Mucosa of descending colon (tissue), 3 donors: Measurements from ENCODE around the gene SLC16A12. TPM values are rescaled to one million over a fixed set of nuclear protein-coding genes. Genes with fewer than 3 reads are reported as not detected.

ENCODE experiments used
- ATAC-seq: fragments of 200-7000 bp; cut with Tn5 transposase; one replicate; pipeline ENCODE4 v1.9.1; 2020; ENCODE audit warnings: mild to moderate bottlenecking, moderate library complexity
- DNase-seq, 3 donors: peaks; one replicate each; pipeline ENCODE4 v3.0.0-alpha.2; 2020
- H3K36me3 ChIP-seq: fragments of 200-600 bp; one replicate; pipeline ENCODE4 v1.8.0; 2021; ENCODE audit warnings: low read depth, mild to moderate bottlenecking
- H3K4me1 ChIP-seq: fragments of 200-600 bp; one replicate; pipeline ENCODE4 v1.8.0; 2021; ENCODE audit warnings: low read depth, mild to moderate bottlenecking
- H3K4me3 ChIP-seq: fragments of 200-600 bp; one replicate; pipeline ENCODE4 v1.8.0; 2021; ENCODE audit warnings: mild to moderate bottlenecking
- H3K9me3 ChIP-seq: fragments of 200-600 bp; one replicate; pipeline ENCODE4 v1.8.0; 2021; ENCODE audit warnings: mild to moderate bottlenecking
- CTCF ChIP-seq: fragments of 200-600 bp; IDR thresholded peaks from one replicate; pipeline ENCODE4 v1.8.0; 2022; ENCODE audit warnings: antibody characterized with exemption, mild to moderate bottlenecking
- intact Hi-C, 2 donors: fragments of 100-400 bp; cut with DNase I in 1 of 2; cut with micrococcal nuclease in 1 of 2; formaldehyde crosslinking; loops; one replicate each; pipeline versions ENCODE4 v1.11.0 to v1.11.1; 2022; cut with DNase I, micrococcal nuclease
- total RNA-seq, 3 donors: library from RNA; stranded (reverse); fragmentation: NEBNext Ultra II Directional in 2 of 3; extraction: Animal tissue kit (Norgen Biotek cat#: 25700) in 2 of 3; gene quantifications; one replicate each; pipeline versions ENCODE4 v1.2.1 to v1.2.4, GENCODE V29; 2021 to 2023
- donor health status: DM: no; HTN: no; CAD: no; lungs with moderate emphysema.
- donor health status: DM: no; HTN: no; CAD: no.
- donor health status: DM: no; HTN: yes; CAD: no.

Gene SLC16A12
- total RNA-seq, 3 donors from 2014 or later: 0.12 to 0.47 (median 0.23) TPM

GRCh38 chr10:89554433-89554832, 19.0 kb upstream of the SLC16A12 start:
- intact Hi-C loops: no loop called here
- DNase-seq (no peak), ATAC-seq (no peak)
- no peak for TF ChIP-seq CTCF
- H3K9me3 ChIP-seq: no peaks in the 10 kb centered on the region
- H3K36me3 ChIP-seq: no peaks in the 10 kb centered on the region
- H3K4me3 ChIP-seq: no peak overlapping the region
- no peaks in the 10 kb centered on the region for H3K4me1 ChIP-seq

DNA sequence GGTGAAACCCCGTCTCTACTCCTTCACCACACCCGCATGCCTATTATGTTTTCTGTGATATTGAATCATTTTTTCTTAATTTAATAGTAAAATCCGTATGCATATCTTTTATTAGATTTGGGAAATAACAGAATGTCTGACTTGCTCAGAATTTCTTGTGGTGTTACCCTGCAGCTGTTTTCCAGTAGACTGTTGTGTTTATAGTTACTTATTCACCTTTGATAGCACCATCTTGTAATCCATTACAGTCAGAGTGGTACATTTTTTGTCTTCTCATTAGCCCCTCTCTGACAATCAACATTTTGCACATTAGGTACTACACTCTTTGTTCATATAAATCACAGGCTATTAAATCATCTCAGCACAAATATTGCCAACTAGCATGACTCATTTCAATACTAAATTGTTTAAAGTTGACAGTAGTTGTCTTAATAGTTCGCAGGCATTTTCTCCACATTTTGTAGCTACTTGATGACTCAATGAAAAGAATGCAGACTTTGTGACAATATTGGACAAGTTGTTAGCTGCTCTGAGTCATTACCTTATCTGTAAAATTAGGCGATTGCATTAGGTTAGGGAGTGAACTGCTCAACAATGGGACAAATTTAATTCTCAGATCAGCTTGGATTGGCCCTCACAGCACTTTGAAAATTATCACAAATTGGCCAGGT, 17.8 kb upstream of the SLC16A12 start:
- no peaks in the 10 kb centered on the region for H3K36me3 ChIP-seq
- peak; percentile 11 for ATAC-seq
- TF ChIP-seq CTCF: no peak
- no peak overlapping the region for H3K4me3 ChIP-seq
- H3K4me1 ChIP-seq: no peaks in the 10 kb centered on the region
- no peaks in the 10 kb centered on the region for H3K9me3 ChIP-seq
- intact Hi-C loops: no loop called here
- no peak for DNase-seq

DNA sequence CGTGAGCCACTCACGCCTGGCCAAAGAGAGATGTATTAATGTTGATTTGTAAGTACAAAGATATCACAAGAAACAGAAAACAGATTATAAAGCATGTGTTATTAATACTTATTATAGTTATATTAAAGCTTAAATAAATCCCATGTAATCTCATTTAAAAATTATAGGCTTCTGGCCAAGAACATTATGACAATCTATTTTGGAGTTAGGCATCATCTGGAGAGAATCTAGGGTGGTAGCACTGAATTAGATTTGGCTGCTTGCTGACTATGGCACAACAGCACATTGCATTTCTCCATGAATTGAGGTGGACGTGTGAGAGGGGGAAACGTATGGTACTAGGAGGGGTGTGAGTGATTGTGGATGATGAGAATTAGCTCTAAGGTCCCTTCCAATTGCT, 16.8 kb upstream of the SLC16A12 start:
- no peak for TF ChIP-seq CTCF
- intact Hi-C loops: no loop called here
- Histone ChIP-seq H3K4me1 (no peaks in the 10 kb centered on the region), H3K9me3 (no peaks in the 10 kb centered on the region), H3K36me3 (no peaks in the 10 kb centered on the region), H3K4me3 (no peak overlapping the region)
- ATAC-seq: no peak
- no peak for DNase-seq

GRCh38 chr10:89550509-89550908, 15.1 kb upstream of the SLC16A12 start:
- no peak for TF ChIP-seq CTCF
- no peak for ATAC-seq
- H3K4me1 ChIP-seq: no peaks in the 10 kb centered on the region
- no peaks in the 10 kb centered on the region for H3K36me3 ChIP-seq
- H3K9me3 ChIP-seq: no peaks in the 10 kb centered on the region
- intact Hi-C loops: no loop called here
- DNase-seq: no peak
- no peak overlapping the region for H3K4me3 ChIP-seq

DNA sequence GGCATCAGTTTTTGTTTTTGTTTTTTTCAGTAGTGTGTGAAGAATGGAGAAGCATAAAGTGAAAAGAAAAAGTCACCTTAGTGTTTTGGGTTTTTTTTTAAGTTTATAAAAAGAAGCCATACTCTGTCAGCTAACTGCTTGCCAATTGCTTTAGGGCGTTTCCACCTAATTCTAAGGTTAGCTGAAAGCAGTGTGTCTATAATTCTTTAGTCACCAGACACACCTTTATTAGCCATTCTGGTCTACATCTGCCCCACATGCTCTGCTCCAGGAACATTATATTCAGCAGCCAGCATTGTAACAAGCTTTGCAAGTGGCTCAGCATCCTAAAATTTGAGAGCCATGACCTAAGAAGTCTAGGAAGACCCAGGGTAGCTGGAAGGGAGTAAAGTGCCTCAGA, 14.1 kb upstream of the SLC16A12 start:
- intact Hi-C loops: no loop called here
- Histone ChIP-seq H3K9me3 (no peaks in the 10 kb centered on the region), H3K4me1 (no peaks in the 10 kb centered on the region), H3K4me3 (no peak overlapping the region), H3K36me3 (no peaks in the 10 kb centered on the region)
- ATAC-seq: peak; percentile 75
- DNase-seq: peak in 1 of 3 donors; percentile 6
- TF ChIP-seq CTCF: no peak

- DNase-seq: no peak
- no peak for ATAC-seq
- no peaks in the 10 kb centered on the region for H3K4me1 ChIP-seq
- no peaks in the 10 kb centered on the region for H3K9me3 ChIP-seq
- H3K4me3 ChIP-seq: no peak overlapping the region
- intact Hi-C loops: no loop called here
- TF ChIP-seq CTCF: no peak
- no peaks in the 10 kb centered on the region for H3K36me3 ChIP-seq
Measured at GRCh38 chr10:89548673-89549072, 13.3 kb upstream of the SLC16A12 start.
